ENCODE measurements around the gene CCL16. TPM values are rescaled to one million over a fixed set of nuclear protein-coding genes. Genes with fewer than 3 reads are reported as not detected.

CCL16 gene
- total RNA-seq, 1 donor from 2014 or later, result not detected

GRCh38 chr17:35991075-35991474, 9.8 kb upstream of the CCL16 start:
- Histone ChIP-seq H3K4me2 (ENCODE audit: low read length) (no peak overlapping the region), H3K4me1 (ENCODE audit: insufficient read depth, low read length) (no peaks in the 10 kb centered on the region), H3K27ac (ENCODE audit: low read depth, low read length) (no peak overlapping the region), H3K4me3 (ENCODE audit: insufficient read depth, low read depth, low read length) (no peak overlapping the region), H3K27me3 (ENCODE audit: insufficient read depth, low read length) (no peaks in the 10 kb centered on the region), H3K36me3 (ENCODE audit: insufficient read depth, low read length) (no peaks in the 10 kb centered on the region), H3K79me2 (ENCODE audit: insufficient read depth, low read length) (no peaks in the 10 kb centered on the region), H3K9me3 (ENCODE audit: insufficient read depth, low read depth, low read length) (no peaks in the 10 kb centered on the region), H4K20me1 (ENCODE audit: insufficient read depth, low read length) (no peaks in the 10 kb centered on the region), H2AFZ (ENCODE audit: low read depth, low read length) (no peak overlapping the region), H3K9ac (ENCODE audit: low read length) (no peak overlapping the region)
- FAIRE-seq, result no peak
- no peak for DNase-seq (ENCODE audit: low read depth)
- H3K36me3 Mint-ChIP-seq (ENCODE audit: low read depth, unreplicated experiment), result no peaks in the 10 kb centered on the region
- H3K27me3 Mint-ChIP-seq (ENCODE audit: low read depth, unreplicated experiment), result peaks cover 24% of the 10 kb centered on the region
- no peak for TF ChIP-seq EZH2 (IDR thresholded peaks at IDR 0.05; ENCODE audit: insufficient read depth, low read length)
- no peak for TF ChIP-seq CTCF (IDR thresholded peaks at IDR 0.05; ENCODE audit: insufficient read depth, low read depth, low read length)
- no peak overlapping the region for H3K27ac Mint-ChIP-seq (ENCODE audit: unreplicated experiment)
- H3K4me3 Mint-ChIP-seq (ENCODE audit: unreplicated experiment), result no peak overlapping the region
- peaks cover 6% of the 10 kb centered on the region for H3K9me3 Mint-ChIP-seq (ENCODE audit: unreplicated experiment)
- no peaks in the 10 kb centered on the region for H3K4me1 Mint-ChIP-seq (ENCODE audit: low read depth, unreplicated experiment)

- Mint-ChIP-seq H3K4me3 (ENCODE audit: unreplicated experiment) (no peak overlapping the region), H3K27ac (ENCODE audit: unreplicated experiment) (no peak overlapping the region), H3K9me3 (ENCODE audit: unreplicated experiment) (peaks cover 2% of the 10 kb centered on the region), H3K27me3 (ENCODE audit: low read depth, unreplicated experiment) (peaks cover 35% of the 10 kb centered on the region), H3K36me3 (ENCODE audit: low read depth, unreplicated experiment) (no peaks in the 10 kb centered on the region), H3K4me1 (ENCODE audit: low read depth, unreplicated experiment) (no peaks in the 10 kb centered on the region)
- Histone ChIP-seq H4K20me1 (ENCODE audit: insufficient read depth, low read length) (no peaks in the 10 kb centered on the region), H3K9ac (ENCODE audit: low read length) (no peak overlapping the region), H3K79me2 (ENCODE audit: insufficient read depth, low read length) (no peaks in the 10 kb centered on the region), H3K4me1 (ENCODE audit: insufficient read depth, low read length) (no peaks in the 10 kb centered on the region), H3K9me3 (ENCODE audit: insufficient read depth, low read depth, low read length) (no peaks in the 10 kb centered on the region), H3K4me3 (ENCODE audit: insufficient read depth, low read depth, low read length) (no peak overlapping the region), H3K27ac (ENCODE audit: low read depth, low read length) (no peak overlapping the region), H2AFZ (ENCODE audit: low read depth, low read length) (no peak overlapping the region), H3K4me2 (ENCODE audit: low read length) (no peak overlapping the region), H3K27me3 (ENCODE audit: insufficient read depth, low read length) (no peaks in the 10 kb centered on the region), H3K36me3 (ENCODE audit: insufficient read depth, low read length) (no peaks in the 10 kb centered on the region)
- TF ChIP-seq CTCF (IDR thresholded peaks at IDR 0.05; ENCODE audit: insufficient read depth, low read depth, low read length) (no peak), EZH2 (IDR thresholded peaks at IDR 0.05; ENCODE audit: insufficient read depth, low read length) (no peak)
- no peak for DNase-seq (ENCODE audit: low read depth)
- FAIRE-seq, result no peak
Measured at GRCh38 chr17:35988164-35988563, 6.9 kb upstream of the CCL16 start.

- Histone ChIP-seq H3K4me1 (ENCODE audit: insufficient read depth, low read length) (no peaks in the 10 kb centered on the region), H3K27ac (ENCODE audit: low read depth, low read length) (no peak within 1 kb of the TSS), H3K27me3 (ENCODE audit: insufficient read depth, low read length) (no peaks in the 10 kb centered on the region), H3K4me3 (ENCODE audit: insufficient read depth, low read depth, low read length) (no peak within 1 kb of the TSS), H3K9me3 (ENCODE audit: insufficient read depth, low read depth, low read length) (no peaks in the 10 kb centered on the region), H4K20me1 (ENCODE audit: insufficient read depth, low read length) (no peaks in the 10 kb centered on the region), H3K36me3 (ENCODE audit: insufficient read depth, low read length) (no peaks in the 10 kb centered on the region), H3K9ac (ENCODE audit: low read length) (no peak within 1 kb of the TSS), H2AFZ (ENCODE audit: low read depth, low read length) (no peak within 1 kb of the TSS), H3K79me2 (ENCODE audit: insufficient read depth, low read length) (no peaks in the 10 kb centered on the region), H3K4me2 (ENCODE audit: low read length) (no peak within 1 kb of the TSS)
- Mint-ChIP-seq H3K27me3 (ENCODE audit: low read depth, unreplicated experiment) (peaks cover 39% of the 10 kb centered on the region), H3K9me3 (ENCODE audit: unreplicated experiment) (peaks cover 2% of the 10 kb centered on the region), H3K36me3 (ENCODE audit: low read depth, unreplicated experiment) (no peaks in the 10 kb centered on the region), H3K4me1 (ENCODE audit: low read depth, unreplicated experiment) (no peaks in the 10 kb centered on the region), H3K4me3 (ENCODE audit: unreplicated experiment) (no peak within 1 kb of the TSS), H3K27ac (ENCODE audit: unreplicated experiment) (no peak within 1 kb of the TSS)
- TF ChIP-seq CTCF (IDR thresholded peaks at IDR 0.05; ENCODE audit: insufficient read depth, low read depth, low read length), result no peak
- DNase-seq (ENCODE audit: low read depth), result no peak
- FAIRE-seq, result no peak
Measured at GRCh38 chr17:35986643-35987042, 5.3 kb upstream of the CCL16 start, which contains the start of gene CCL14. CCL14 (minus strand) TSS chr17:35986729; CDS start chr17:35986649, 80 bp downstream.

Measured in astrocyte (in vitro differentiated cells and primary cell).